ENCODE measurements around the gene C3orf33. TPM values are rescaled to one million over a fixed set of nuclear protein-coding genes. Genes with fewer than 3 reads are reported as not detected.

Gene C3orf33
- total and polyA plus RNA-seq, 10 donors, result 1.5 to 6.0 (median 2.1) TPM

DNA sequence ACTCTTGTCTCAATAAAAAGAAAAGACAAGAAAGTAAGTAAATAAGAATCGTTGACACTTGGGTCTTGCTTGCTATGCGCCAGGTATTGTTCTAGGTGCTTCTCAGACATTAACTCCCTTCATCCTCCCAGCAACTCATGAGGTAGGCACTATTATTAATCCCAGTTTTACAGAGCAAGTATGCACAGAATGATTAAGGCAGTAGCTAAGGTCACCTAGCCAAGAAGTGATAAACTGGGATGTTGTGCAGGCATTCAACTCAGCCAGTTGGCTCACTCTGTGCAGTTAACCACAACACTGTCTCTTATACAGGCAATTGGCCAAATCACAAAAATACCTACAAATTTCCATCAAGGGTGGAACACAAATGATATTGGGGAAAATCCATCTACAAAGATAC, 1.7 kb upstream of the C3orf33 start:
- Histone ChIP-seq H3K27me3 (replicated peaks in 1 of 7) (no peaks in the 10 kb centered on the region), H3K27ac (no peak overlapping the region), H3K36me3 (peaks cover 0 to 9% (median 0%) of the 10 kb centered on the region in 6 donors), H3K4me1 (peaks cover 0 to 20% (median 15%) of the 10 kb centered on the region in 6 donors), H3K4me3 (no peak overlapping the region), H3K9me3 (no peaks in the 10 kb centered on the region)
- intact Hi-C loops (cut with DNase I; ENCODE audit: low total_unique reads), result loop anchor here (10.0 kb wide), 1 partner anchor 67 kb away; the partner anchor contains the start of gene GMPS
- TF ChIP-seq POLR2AphosphoS5 (IDR thresholded peaks at IDR 0.05) (no peak), POLR2A (IDR thresholded peaks at IDR 0.05) (no peak)
- TF ChIP-seq, protein P1, sequence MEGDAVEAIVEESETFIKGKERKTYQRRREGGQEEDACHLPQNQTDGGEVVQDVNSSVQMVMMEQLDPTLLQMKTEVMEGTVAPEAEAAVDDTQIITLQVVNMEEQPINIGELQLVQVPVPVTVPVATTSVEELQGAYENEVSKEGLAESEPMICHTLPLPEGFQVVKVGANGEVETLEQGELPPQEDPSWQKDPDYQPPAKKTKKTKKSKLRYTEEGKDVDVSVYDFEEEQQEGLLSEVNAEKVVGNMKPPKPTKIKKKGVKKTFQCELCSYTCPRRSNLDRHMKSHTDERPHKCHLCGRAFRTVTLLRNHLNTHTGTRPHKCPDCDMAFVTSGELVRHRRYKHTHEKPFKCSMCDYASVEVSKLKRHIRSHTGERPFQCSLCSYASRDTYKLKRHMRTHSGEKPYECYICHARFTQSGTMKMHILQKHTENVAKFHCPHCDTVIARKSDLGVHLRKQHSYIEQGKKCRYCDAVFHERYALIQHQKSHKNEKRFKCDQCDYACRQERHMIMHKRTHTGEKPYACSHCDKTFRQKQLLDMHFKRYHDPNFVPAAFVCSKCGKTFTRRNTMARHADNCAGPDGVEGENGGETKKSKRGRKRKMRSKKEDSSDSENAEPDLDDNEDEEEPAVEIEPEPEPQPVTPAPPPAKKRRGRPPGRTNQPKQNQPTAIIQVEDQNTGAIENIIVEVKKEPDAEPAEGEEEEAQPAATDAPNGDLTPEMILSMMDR (IDR thresholded peaks at IDR 0.05 in 8 of 11, conservative IDR thresholded peaks at IDR 0.05 in 3 of 11), result no peak
- WGBS, 5 donors, result 89 to 98% (median 94%) methylated on average over 2 of the region's 2 CpGs
- no peak for DNase-seq

DNA sequence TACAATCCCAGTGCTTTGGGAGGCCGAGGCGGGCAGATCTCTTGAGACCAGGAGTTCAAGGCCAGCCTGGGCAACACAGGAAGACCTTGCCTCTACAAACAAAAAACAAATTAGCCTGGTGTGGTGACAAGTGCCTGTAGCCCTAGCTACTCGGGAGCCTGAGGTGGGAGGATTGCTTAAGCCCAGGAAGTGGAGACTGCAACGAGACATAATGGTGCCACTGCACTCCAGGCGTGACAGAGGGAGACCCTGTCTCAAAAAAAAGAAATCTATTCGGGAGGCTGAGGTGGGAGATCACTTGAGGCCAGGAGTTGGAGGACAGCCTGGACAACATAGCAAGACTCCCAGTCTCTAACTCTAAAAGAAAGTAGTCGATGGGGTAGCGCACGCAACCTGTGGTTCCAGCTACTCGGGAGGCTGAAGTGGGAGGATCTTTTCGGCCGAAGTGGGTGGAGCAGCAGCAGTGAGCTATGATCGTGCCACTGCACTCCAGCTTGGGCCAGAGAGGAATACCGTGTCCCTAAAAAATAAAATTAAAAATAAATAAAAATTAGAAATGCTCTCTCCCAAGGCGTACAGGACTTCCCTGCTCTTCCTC, 775 bp downstream of the C3orf33 start:
- Histone ChIP-seq H3K27me3 (replicated peaks in 1 of 7) (no peaks in the 10 kb centered on the region), H3K4me3 (peak overlapping the region; percentile 57 to 77 (median 72)), H3K36me3 (peaks cover 0 to 10% (median 0%) of the 10 kb centered on the region in 6 donors), H3K9me3 (no peaks in the 10 kb centered on the region), H3K4me1 (peaks cover 0 to 20% (median 15%) of the 10 kb centered on the region in 6 donors), H3K27ac (peak overlapping the region; percentile 67 to 87 (median 83))
- no peak for DNase-seq
- WGBS, 5 donors, result 30 to 53% (median 41%) methylated on average over 14 to 15 of the region's 15 CpGs
- intact Hi-C loops (cut with DNase I; ENCODE audit: low total_unique reads), result loop anchor here (10.0 kb wide), 1 partner anchor 69 kb away; the partner anchor contains the start of gene GMPS
- TF ChIP-seq POLR2A (IDR thresholded peaks at IDR 0.05), result no peak
- TF ChIP-seq, protein P1 (IDR thresholded peaks at IDR 0.05 in 8 of 11, conservative IDR thresholded peaks at IDR 0.05 in 3 of 11), result no peak
- TF ChIP-seq POLR2AphosphoS5 (IDR thresholded peaks at IDR 0.05), result no peak

- H3K4me1 ChIP-seq, result peaks cover 0 to 20% (median 15%) of the 10 kb centered on the region in 6 donors
- no peak overlapping the region for H3K27ac ChIP-seq
- no peak for DNase-seq
- intact Hi-C loops (cut with DNase I; ENCODE audit: low total_unique reads), result loop anchor here (10.0 kb wide), 1 partner anchor 70 kb away; the partner anchor contains the start of gene GMPS
- H3K9me3 ChIP-seq, result no peaks in the 10 kb centered on the region
- H3K27me3 ChIP-seq (replicated peaks in 1 of 7), result no peaks in the 10 kb centered on the region
- no peak overlapping the region for H3K4me3 ChIP-seq
- H3K36me3 ChIP-seq, result peaks cover 0 to 10% (median 0%) of the 10 kb centered on the region in 6 donors
- TF ChIP-seq POLR2A (IDR thresholded peaks at IDR 0.05) (no peak), POLR2AphosphoS5 (IDR thresholded peaks at IDR 0.05) (no peak)
These were observed 1.8 kb downstream of the C3orf33 start for GRCh38 chr3:155804323-155804722.

DNA sequence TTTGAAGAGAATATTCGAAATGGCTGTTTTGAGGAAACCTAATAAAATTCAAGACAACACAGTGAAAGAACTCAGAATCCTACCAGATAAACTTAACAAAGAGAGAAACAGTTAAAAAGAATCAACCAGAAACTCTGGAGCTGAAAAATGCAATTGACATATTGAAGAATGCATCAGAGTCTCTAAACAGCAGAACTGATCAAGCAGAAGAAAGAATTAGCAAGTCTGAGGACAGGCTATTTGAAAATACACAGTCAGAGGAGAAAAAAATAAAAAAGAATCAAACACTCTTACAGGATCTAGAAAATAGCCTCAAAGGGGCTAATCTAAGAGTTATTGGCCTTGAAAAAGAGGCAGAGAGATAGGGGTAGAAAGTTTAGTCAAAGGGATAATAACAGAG, 13.5 kb downstream of the C3orf33 start:
- Histone ChIP-seq H3K4me3 (no peak overlapping the region), H3K9me3 (peaks cover 0 to 14% (median 5%) of the 10 kb centered on the region in 8 donors), H3K4me1 (no peaks in the 10 kb centered on the region), H3K27ac (no peak overlapping the region), H3K27me3 (replicated peaks in 1 of 7) (no peaks in the 10 kb centered on the region), H3K36me3 (peaks cover 0 to 33% (median 6%) of the 10 kb centered on the region in 6 donors)
- WGBS, 5 donors, result 86 to 96% (median 93%) methylated on average over 1 of the region's 1 CpG
- intact Hi-C loops (cut with DNase I; ENCODE audit: low total_unique reads), result no loop called here
- no peak for TF ChIP-seq POLR2A (IDR thresholded peaks at IDR 0.05)
- DNase-seq, result no peak

GRCh38 chr3:155791190-155791589, 14.9 kb downstream of the C3orf33 start:
- Histone ChIP-seq H3K9me3 (peaks cover 0 to 14% (median 5%) of the 10 kb centered on the region in 8 donors), H3K36me3 (peaks cover 0 to 23% (median 4%) of the 10 kb centered on the region in 6 donors), H3K4me1 (no peaks in the 10 kb centered on the region), H3K4me3 (no peak overlapping the region), H3K27ac (peak overlapping the region in 1 of 8 donors; percentile 41), H3K27me3 (replicated peaks in 1 of 7) (no peaks in the 10 kb centered on the region)
- no peak for DNase-seq
- TF ChIP-seq POLR2A (IDR thresholded peaks at IDR 0.05), result no peak
- TF ChIP-seq, protein P1 (IDR thresholded peaks at IDR 0.05 in 8 of 11, conservative IDR thresholded peaks at IDR 0.05 in 3 of 11), result no peak
- no peak for TF ChIP-seq POLR2AphosphoS5 (IDR thresholded peaks at IDR 0.05)
- WGBS, 5 donors, result 62 to 100% (median 79%) methylated on average over 2 of the region's 2 CpGs
- intact Hi-C loops (cut with DNase I; ENCODE audit: low total_unique reads), result no loop called here

Measured in spleen (tissue), 11 donors.